ENCODE results near the gene SAMD13.
"Not testable (repeated sequence)": the region's sequence is repeated elsewhere in the genome, so short reads cannot be mapped to it uniquely, and the experiment has no call there.

DNA sequence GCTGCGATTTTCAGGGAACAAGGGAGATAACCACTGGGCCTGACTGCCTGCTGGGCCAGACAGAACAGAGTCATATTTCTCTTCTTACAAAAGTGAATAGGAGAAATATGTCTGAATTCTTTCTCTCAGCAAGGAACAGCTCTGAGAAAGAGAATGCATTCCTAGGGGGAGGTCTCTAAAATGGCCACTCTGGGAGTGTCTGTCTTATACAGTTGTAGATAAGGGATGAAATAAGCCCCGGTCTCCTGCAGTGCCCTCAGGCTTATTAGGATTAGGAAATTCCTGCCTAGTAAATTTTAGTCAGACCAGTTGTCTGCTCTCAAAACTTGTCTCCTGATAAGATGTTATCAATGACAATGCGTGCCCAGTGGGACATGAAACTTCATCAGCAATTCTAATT, 14.1 kb upstream of the SAMD13 start:
- TF ChIP-seq, protein P1, sequence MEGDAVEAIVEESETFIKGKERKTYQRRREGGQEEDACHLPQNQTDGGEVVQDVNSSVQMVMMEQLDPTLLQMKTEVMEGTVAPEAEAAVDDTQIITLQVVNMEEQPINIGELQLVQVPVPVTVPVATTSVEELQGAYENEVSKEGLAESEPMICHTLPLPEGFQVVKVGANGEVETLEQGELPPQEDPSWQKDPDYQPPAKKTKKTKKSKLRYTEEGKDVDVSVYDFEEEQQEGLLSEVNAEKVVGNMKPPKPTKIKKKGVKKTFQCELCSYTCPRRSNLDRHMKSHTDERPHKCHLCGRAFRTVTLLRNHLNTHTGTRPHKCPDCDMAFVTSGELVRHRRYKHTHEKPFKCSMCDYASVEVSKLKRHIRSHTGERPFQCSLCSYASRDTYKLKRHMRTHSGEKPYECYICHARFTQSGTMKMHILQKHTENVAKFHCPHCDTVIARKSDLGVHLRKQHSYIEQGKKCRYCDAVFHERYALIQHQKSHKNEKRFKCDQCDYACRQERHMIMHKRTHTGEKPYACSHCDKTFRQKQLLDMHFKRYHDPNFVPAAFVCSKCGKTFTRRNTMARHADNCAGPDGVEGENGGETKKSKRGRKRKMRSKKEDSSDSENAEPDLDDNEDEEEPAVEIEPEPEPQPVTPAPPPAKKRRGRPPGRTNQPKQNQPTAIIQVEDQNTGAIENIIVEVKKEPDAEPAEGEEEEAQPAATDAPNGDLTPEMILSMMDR (IDR thresholded peaks at IDR 0.05; ENCODE audit: insufficient read depth, low read length, poor library complexity, severe bottlenecking) = not testable (repeated sequence)
- not testable (repeated sequence) for TF ChIP-seq EZH2phosphoT487 (conservative IDR thresholded peaks at IDR 0.05; ENCODE audit: low read length)

Data from SU-DHL-6 (cell line).